HepG2 (cell line): ENCODE data around the gene HEXIM1. TPM values are rescaled to one million over a fixed set of nuclear protein-coding genes. Genes with fewer than 3 reads are reported as not detected.

ENCODE experiments used
- LCORL ChIP-seq, 2 experiments: fragments of 450-650 bp in 1 of 2; sonication (generic) in 1 of 2; formaldehyde crosslinking in 1 of 2; IDR thresholded peaks; 2 replicates each; pipeline versions ENCODE4 v1.5.0 to v1.6.1; 2017 to 2020; ENCODE audit warnings: antibody characterized with exemption in 1 of 2, missing genetic modification reagents in 1 of 2
- NFE2L2 ChIP-seq: fragments of 150-350 bp; IDR thresholded peaks from 2 replicates; pipeline ENCODE4 v1.6.1; 2014; ENCODE audit warnings: low read length
- SNAI1 ChIP-seq: sonication (generic); formaldehyde crosslinking; IDR thresholded peaks from 2 replicates; pipeline ENCODE4 v1.5.0; 2020; ENCODE audit warnings: mild to moderate bottlenecking, missing genetic modification reagents, borderline replicate concordance
- ZBTB40 ChIP-seq, 2 experiments: fragments of 450-650 bp in 1 of 2; sonication (generic) in 1 of 2; formaldehyde crosslinking in 1 of 2; IDR thresholded peaks; 2 replicates each; pipeline versions ENCODE4 v1.6.1 to v1.8.0; 2016 to 2022; ENCODE audit warnings: antibody characterized with exemption in 1 of 2, mild to moderate bottlenecking in 1 of 2, missing genetic modification reagents in 1 of 2
- ZFP41 ChIP-seq: sonication (generic); formaldehyde crosslinking; IDR thresholded peaks from 2 replicates; pipeline ENCODE4 v1.4.0; 2020; ENCODE audit warnings: mild to moderate bottlenecking, missing genetic modification reagents, borderline replicate concordance
- ZNF484 ChIP-seq: sonication (generic); formaldehyde crosslinking; IDR thresholded peaks from 2 replicates; pipeline ENCODE4 v1.5.1; 2020; ENCODE audit warnings: mild to moderate bottlenecking, low read depth, missing genetic modification reagents, borderline replicate concordance
- ZNF550 ChIP-seq: sonication (generic); formaldehyde crosslinking; IDR thresholded peaks from 2 replicates; pipeline ENCODE4 v1.4.0; 2020; ENCODE audit warnings: mild to moderate bottlenecking, missing genetic modification reagents, borderline replicate concordance
- polyA plus RNA-seq, 8 experiments: library from polyadenylated mRNA; depleted of rRNA in 3 of 8; stranded (reverse) in 7 of 8; unstranded in 1 of 8; fragments of >200 nt; fragmentation: Illumina TruSeq in 4 of 8; extraction: Trizol in 4 of 8; gene quantifications; 2 replicates each; pipeline versions ENCODE4 v1.2.1 to v1.2.3, GENCODE V29; 2011 to 2016; ENCODE audit warnings: low read depth in 4 of 8, missing spikeins in 1 of 8, mixed read lengths in 1 of 8; ENCODE audit not compliant: insufficient read depth in 1 of 8
- total RNA-seq, 5 experiments: library from RNA; depleted of rRNA; stranded (reverse); fragments of >200 nt; fragmentation: Illumina TruSeq; extraction: Trizol; gene quantifications; 2 replicates each; pipeline ENCODE4 v1.2.3, GENCODE V29; 2016; ENCODE audit warnings: low read depth in 1 of 5
- TF ChIP-seq, protein P1 (sequence below): sonication (generic); formaldehyde crosslinking; conservative IDR thresholded peaks from 2 replicates; pipeline ENCODE4 v1.8.0; 2022; ENCODE audit warnings: missing genetic modification reagents
- TF ChIP-seq, protein P2 (sequence below): sonication (generic); formaldehyde crosslinking; conservative IDR thresholded peaks from 2 replicates; pipeline ENCODE4 v1.4.0; 2020; ENCODE audit warnings: missing genetic modification reagents
- TF ChIP-seq, protein P3 (sequence below): sonication (generic); formaldehyde crosslinking; IDR thresholded peaks from 2 replicates; pipeline ENCODE4 v1.4.0; 2020; ENCODE audit warnings: missing genetic modification reagents

HEXIM1 gene
- total and polyA plus RNA-seq, 2 of the 13 experiments (the other 11 are each of a cell fraction or from before 2014, with no cell fraction given) = 10.5 to 16.6 TPM

DNA sequence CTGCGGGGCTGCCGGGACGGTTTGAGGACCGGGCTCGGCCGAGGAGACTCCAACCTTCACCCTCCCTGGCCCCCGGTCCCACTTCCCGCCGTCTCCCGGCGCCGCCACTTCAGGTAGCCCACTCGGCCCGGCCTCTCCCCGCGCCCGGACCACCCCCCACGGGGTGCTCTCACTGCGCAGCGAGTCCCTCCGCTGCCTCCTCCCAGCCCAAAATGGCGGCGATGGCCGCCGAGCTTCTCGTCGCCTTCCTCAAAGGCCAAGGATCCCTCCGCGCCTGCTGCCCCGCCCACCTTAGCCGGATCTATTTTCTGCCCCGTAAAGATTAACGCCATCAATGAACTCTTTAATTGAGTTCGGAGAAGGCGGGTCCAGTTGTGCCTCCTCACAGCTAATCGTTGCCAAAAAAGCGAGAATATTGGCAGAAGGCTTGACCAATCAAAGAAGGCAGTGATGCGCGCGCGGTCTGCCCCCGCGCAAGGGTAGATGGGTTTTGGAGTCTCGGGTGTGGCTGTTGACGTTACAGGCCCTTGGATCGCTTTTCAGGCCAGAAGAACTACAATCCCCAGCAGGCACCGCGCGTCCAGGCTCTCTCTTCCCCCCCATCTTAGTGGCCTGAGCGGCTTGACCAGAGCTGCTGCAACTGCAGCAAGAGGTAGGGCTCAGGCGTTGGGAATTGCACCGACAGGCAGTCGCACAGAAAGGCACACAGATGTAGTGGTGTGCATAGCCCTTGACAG lies 13.2 kb downstream of the HEXIM1 start, which contains the start of gene HEXIM2 (continued):
- TF ChIP-seq, protein P1, sequence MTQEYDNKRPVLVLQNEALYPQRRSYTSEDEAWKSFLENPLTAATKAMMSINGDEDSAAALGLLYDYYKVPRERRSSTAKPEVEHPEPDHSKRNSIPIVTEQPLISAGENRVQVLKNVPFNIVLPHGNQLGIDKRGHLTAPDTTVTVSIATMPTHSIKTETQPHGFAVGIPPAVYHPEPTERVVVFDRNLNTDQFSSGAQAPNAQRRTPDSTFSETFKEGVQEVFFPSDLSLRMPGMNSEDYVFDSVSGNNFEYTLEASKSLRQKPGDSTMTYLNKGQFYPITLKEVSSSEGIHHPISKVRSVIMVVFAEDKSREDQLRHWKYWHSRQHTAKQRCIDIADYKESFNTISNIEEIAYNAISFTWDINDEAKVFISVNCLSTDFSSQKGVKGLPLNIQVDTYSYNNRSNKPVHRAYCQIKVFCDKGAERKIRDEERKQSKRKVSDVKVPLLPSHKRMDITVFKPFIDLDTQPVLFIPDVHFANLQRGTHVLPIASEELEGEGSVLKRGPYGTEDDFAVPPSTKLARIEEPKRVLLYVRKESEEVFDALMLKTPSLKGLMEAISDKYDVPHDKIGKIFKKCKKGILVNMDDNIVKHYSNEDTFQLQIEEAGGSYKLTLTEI (CRISPR knock-in tag) = no peak
- TF ChIP-seq NFE2L2 = no peak
- no peak for TF ChIP-seq ZBTB40 (IDR thresholded peaks at IDR 0.05)
- peak; percentile 89; the same call in 1 of the 2 replicates for TF ChIP-seq ZBTB40 (CRISPR knock-in tag; IDR thresholded peaks at IDR 0.05)
- TF ChIP-seq SNAI1 (CRISPR knock-in tag) = no peak
- no peak; the same call in 1 of the 2 replicates for TF ChIP-seq ZFP41 (CRISPR knock-in tag)
- TF ChIP-seq, protein P2, sequence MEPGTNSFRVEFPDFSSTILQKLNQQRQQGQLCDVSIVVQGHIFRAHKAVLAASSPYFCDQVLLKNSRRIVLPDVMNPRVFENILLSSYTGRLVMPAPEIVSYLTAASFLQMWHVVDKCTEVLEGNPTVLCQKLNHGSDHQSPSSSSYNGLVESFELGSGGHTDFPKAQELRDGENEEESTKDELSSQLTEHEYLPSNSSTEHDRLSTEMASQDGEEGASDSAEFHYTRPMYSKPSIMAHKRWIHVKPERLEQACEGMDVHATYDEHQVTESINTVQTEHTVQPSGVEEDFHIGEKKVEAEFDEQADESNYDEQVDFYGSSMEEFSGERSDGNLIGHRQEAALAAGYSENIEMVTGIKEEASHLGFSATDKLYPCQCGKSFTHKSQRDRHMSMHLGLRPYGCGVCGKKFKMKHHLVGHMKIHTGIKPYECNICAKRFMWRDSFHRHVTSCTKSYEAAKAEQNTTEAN = no peak
- TF ChIP-seq, protein P3, sequence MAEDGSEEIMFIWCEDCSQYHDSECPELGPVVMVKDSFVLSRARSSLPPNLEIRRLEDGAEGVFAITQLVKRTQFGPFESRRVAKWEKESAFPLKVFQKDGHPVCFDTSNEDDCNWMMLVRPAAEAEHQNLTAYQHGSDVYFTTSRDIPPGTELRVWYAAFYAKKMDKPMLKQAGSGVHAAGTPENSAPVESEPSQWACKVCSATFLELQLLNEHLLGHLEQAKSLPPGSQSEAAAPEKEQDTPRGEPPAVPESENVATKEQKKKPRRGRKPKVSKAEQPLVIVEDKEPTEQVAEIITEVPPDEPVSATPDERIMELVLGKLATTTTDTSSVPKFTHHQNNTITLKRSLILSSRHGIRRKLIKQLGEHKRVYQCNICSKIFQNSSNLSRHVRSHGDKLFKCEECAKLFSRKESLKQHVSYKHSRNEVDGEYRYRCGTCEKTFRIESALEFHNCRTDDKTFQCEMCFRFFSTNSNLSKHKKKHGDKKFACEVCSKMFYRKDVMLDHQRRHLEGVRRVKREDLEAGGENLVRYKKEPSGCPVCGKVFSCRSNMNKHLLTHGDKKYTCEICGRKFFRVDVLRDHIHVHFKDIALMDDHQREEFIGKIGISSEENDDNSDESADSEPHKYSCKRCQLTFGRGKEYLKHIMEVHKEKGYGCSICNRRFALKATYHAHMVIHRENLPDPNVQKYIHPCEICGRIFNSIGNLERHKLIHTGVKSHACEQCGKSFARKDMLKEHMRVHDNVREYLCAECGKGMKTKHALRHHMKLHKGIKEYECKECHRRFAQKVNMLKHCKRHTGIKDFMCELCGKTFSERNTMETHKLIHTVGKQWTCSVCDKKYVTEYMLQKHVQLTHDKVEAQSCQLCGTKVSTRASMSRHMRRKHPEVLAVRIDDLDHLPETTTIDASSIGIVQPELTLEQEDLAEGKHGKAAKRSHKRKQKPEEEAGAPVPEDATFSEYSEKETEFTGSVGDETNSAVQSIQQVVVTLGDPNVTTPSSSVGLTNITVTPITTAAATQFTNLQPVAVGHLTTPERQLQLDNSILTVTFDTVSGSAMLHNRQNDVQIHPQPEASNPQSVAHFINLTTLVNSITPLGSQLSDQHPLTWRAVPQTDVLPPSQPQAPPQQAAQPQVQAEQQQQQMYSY = peak; percentile 47; the same call in 1 of the 2 replicates
- TF ChIP-seq LCORL (IDR thresholded peaks at IDR 0.05) = no peak
- peak; percentile 94 for TF ChIP-seq LCORL (CRISPR knock-in tag; IDR thresholded peaks at IDR 0.05)
- TF ChIP-seq ZNF550 (CRISPR knock-in tag) = no peak
- TF ChIP-seq ZNF484 (CRISPR knock-in tag) = 0 out of 2 replicates have a peak, but pooled peaks have one; percentile 12
